ENCODE data around the gene GABPA. TPM values are rescaled to one million over a fixed set of nuclear protein-coding genes. Genes with fewer than 3 reads are reported as not detected.

The GABPA gene
- total RNA-seq, 1 donor from 2014 or later, result 44.4 TPM

DNA sequence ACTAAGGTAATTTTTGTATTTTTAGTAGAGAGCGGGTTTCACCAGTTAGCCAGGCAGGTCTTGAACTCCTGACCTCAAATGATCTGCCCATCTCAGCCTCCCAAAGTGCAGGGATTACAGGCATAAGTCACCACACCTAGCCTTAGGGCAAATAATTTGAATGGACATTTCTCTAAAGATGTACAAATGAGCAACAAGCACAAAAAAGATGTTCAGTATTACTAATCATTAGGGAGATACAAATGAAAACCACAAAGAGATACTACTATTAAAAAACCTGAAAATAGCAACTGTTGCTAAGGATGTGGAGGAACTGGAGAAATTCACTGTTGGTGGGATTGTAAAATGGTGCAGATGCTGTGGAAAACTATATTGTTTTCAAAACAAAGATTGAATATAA, 79.1 kb downstream of the GABPA start:
- DNase-seq, result no peak

DNA sequence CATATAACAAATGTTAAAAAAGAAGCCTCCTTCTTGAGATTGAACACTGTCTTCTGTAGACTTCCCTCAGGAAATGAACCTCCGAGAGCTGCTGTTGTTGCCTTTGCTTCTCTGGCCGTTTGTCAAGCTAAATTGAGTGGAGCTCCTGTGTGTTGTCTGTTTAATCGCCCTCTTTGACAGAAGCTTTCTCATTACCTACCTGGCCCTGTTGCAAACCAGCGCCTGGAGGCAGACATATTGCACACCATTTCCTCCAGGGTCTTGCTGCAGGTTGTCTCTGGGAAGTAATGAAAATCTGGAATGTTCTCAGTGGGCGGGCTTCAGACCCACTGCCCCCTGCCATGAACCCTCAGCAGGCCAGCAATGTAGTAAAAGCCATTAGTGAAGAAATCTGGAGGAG, 83.3 kb downstream of the GABPA start:
- DNase-seq, result no peak

DNA sequence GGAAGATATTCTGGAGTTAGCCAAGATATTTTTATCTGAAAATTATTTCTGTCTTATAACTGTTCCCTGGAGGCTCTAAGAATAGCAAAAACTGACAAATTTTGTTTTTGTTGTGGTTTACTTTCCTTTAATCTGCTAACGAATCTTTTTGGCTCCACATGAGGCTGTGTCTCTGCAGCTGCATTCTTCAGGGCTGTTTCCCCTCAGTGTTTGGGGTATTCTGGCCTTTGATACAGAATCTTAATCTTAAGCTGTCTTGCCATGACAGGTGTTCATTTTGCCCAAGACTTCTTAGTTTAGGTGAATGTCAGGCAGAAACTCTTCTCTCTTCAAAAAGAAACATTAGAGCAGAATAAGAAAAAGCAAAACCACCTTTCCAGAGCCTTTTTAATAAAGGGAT, 83.8 kb downstream of the GABPA start:
- DNase-seq, result no peak

Other genes with a start within 250 kb of the GABPA start
- gene MRPL39, start 127.5 kb upstream of the GABPA start, total RNA-seq, result 32.7 and 39.8 TPM in 2 replicates
- gene JAM2, start 95.7 kb upstream of the GABPA start, total RNA-seq, result 1.5 and 3.9 TPM in 2 replicates
- gene ATP5PF, start 68 bp upstream of the GABPA start, total RNA-seq, result 48.2 and 64.2 TPM in 2 replicates